ENCODE results near the gene CLCN2. TPM values are rescaled to one million over a fixed set of nuclear protein-coding genes. Genes with fewer than 3 reads are reported as not detected.

CLCN2 gene
- total and polyA plus RNA-seq, 2 of the 8 experiments (the other 6 are each of a cell fraction or from before 2014, with no cell fraction given) = 13.7 to 16.1 TPM

DNA sequence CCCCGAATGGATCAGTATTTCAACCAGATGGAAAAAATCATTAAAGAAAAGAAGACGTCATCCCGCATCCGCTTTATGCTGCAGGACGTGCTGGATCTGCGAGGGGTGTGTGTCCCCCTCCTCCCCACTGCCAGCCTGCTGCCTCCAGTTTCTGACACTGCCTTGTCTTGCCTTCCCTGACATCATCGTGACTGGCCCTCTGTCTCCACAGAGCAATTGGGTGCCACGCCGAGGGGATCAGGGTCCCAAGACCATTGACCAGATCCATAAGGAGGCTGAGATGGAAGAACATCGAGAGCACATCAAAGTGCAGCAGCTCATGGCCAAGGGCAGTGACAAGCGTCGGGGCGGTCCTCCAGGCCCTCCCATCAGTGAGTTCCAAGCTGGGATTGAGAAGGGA is 36.1 kb downstream of the CLCN2 start:
- peaks cover 79 to 99% (median 95%) of the 10 kb centered on the region in 4 experiments for H3K36me3 ChIP-seq (ENCODE audit: control insufficient read depth in 2 of 4, insufficient read depth in 4 of 4, low read length in 3 of 4)
- CTCF ChIA-PET (ENCODE audit: partially characterized antibody) = interaction anchor here (0.7 to 1.3 kb wide), 2 partner anchors 217 to 244 kb away, joined by 3 read pairs; no protein-coding TSS in a partner anchor

More for the DNA sequence above, 36.1 kb downstream of the CLCN2 start:
- H2BK120ac ChIP-seq (replicated peaks; ENCODE audit: low read depth, low read length) = no peak overlapping the region
- no peaks in the 10 kb centered on the region for H3K9me3 ChIP-seq (ENCODE audit: insufficient read depth in 2 of 2, low read depth in 1 of 2, low read length in 1 of 2)
- TF ChIP-seq POLR2AphosphoS5 (IDR thresholded peaks at IDR 0.05; ENCODE audit: low read depth, low read length) = peak; percentile 39; the same call in 1 of the 2 replicates
- TF ChIP-seq ASH2L (IDR thresholded peaks at IDR 0.05; ENCODE audit: low read length) = no peak
- TF ChIP-seq CREB1 (IDR thresholded peaks at IDR 0.05) = no peak
- no peak overlapping the region for H3K4me2 ChIP-seq (ENCODE audit: insufficient read depth in 1 of 2, low read depth in 2 of 2, low read length in 2 of 2)
- no peak overlapping the region for H3K9ac ChIP-seq (replicated peaks in 1 of 4; ENCODE audit: extremely low read depth in 1 of 4, low read depth in 3 of 4, low read length in 3 of 4)
- H3K56ac ChIP-seq (replicated peaks; ENCODE audit: insufficient read length, low read depth, low read length) = no peak overlapping the region
- no peak overlapping the region for H2BK15ac ChIP-seq (ENCODE audit: low read length)
- H3K4me3 ChIP-seq (ENCODE audit: extremely low read depth in 1 of 4, insufficient read depth in 2 of 4, low read depth in 3 of 4, low read length in 4 of 4) = no peak overlapping the region
- H3K27me3 ChIP-seq (replicated peaks in 1 of 4; ENCODE audit: control insufficient read depth in 3 of 4, extremely low read depth in 1 of 4, insufficient read depth in 3 of 4, low read length in 3 of 4) = no peaks in the 10 kb centered on the region
- no peak overlapping the region for H4K91ac ChIP-seq (replicated peaks; ENCODE audit: insufficient read length, low read length)
- H3K18ac ChIP-seq (ENCODE audit: extremely low read depth, low read length) = no peak overlapping the region
- H3K23ac ChIP-seq (ENCODE audit: insufficient read length) = no peak overlapping the region
- H2BK5ac ChIP-seq (ENCODE audit: low read depth, low read length) = no peak overlapping the region
- no peak overlapping the region for H2BK12ac ChIP-seq (ENCODE audit: low read depth, low read length)
- H3K27ac ChIP-seq (ENCODE audit: low read depth, low read length) = no peak overlapping the region
- H4K20me1 ChIP-seq (replicated peaks in 1 of 2; ENCODE audit: control insufficient read depth in 1 of 2, insufficient read depth in 2 of 2, low read length in 2 of 2) = peaks cover 18 to 22% of the 10 kb centered on the region in 2 experiments
- FAIRE-seq (no peak), DNase-seq (ENCODE audit: low read depth in 1 of 2, low spot score in 2 of 2) (no peak)
- H3K23me2 ChIP-seq (ENCODE audit: low read depth, low read length) = no peaks in the 10 kb centered on the region
- no peak overlapping the region for H2AK5ac ChIP-seq (ENCODE audit: low read depth, low read length)
- no peak overlapping the region for H4K5ac ChIP-seq (ENCODE audit: insufficient read length, low read depth, low read length)
- H3K79me1 ChIP-seq (ENCODE audit: low read depth, low read length) = peaks cover 2% of the 10 kb centered on the region; the same call in 1 of the 2 replicates
- no peak overlapping the region for H2BK20ac ChIP-seq (ENCODE audit: low read length)
- H3K14ac ChIP-seq (ENCODE audit: insufficient read length) = no peak overlapping the region
- no peak overlapping the region for H3K4ac ChIP-seq (replicated peaks; ENCODE audit: insufficient read length, low read depth, low read length)
- no peak overlapping the region; the same call in 1 of the 2 replicates for H4K8ac ChIP-seq (ENCODE audit: extremely low read depth, insufficient read depth, low read length)
- H3K79me2 ChIP-seq (ENCODE audit: control insufficient read depth in 1 of 2, insufficient read depth in 2 of 2, low read length in 2 of 2) = peaks cover 0 to 11% of the 10 kb centered on the region in 2 experiments; a peak in 1 of 4 replicates
- no peak overlapping the region for H2AFZ ChIP-seq (ENCODE audit: low read length)
- WGBS, 2 experiments (ENCODE audit: extremely low coverage in 1 of 2, insufficient coverage in 1 of 2, insufficient read length in 1 of 2, insufficient replicate concordance in 2 of 2, low coverage in 1 of 2, low lambda C conversion rate in 2 of 2, missing lambda C conversion rate in 1 of 2) = 88% methylated on average over 10 of the region's 13 CpGs; no CpG with 5 or more reads in 1 of the 2 experiments
- POLR2A ChIA-PET (ENCODE audit: partially characterized antibody) = interaction anchor here (0.8 to 9.8 kb wide), 12 partner anchors 8 to 80 kb away, joined by 3 to 148 read pairs (median 11); partner anchors contain the start of genes EIF4G1 and FAM131A
- no peaks in the 10 kb centered on the region for H3K4me1 ChIP-seq (replicated peaks in 1 of 4; ENCODE audit: control insufficient read depth in 3 of 4, insufficient read depth in 4 of 4, low read length in 3 of 4)
